Naive thymus-derived CD4-positive, alpha-beta T cell (primary cell): ENCODE data around the gene IL4R. TPM values are rescaled to one million over a fixed set of nuclear protein-coding genes. Genes with fewer than 3 reads are reported as not detected.

Source experiments
- ATAC-seq: fragments of 150-1000 bp; cut with Tn5 transposase; 2 replicates; pipeline ENCODE4 v1.10.0; 2021; ENCODE audit warnings: mild to moderate bottlenecking, moderate library complexity
- CTCF ChIA-PET: fragments of 350-600 bp; sonication (Branson Sonifier 250); formaldehyde crosslinking; loops from one replicate; lab custom pipeline; 2021; ENCODE audit warnings: antibody characterized with exemption; lab: Charles Lee
- POLR2A ChIA-PET: fragments of 350-600 bp; sonication (Branson Sonifier 250); formaldehyde crosslinking; loops from one replicate; lab custom pipeline; 2021; ENCODE audit warnings: antibody characterized with exemption, inconsistent platforms; lab: Charles Lee
- DNase-seq, 9 donors: peaks; one replicate each; pipeline versions ENCODE4 v3.0.0 to v3.0.0-alpha.2; 2020 to 2022; ENCODE audit warnings: mixed read lengths in 1 of 9
- H3K27ac ChIP-seq: one replicate; pipeline ENCODE4 v1.7.0; 2013; ENCODE audit warnings: mild to moderate bottlenecking, low read depth, low read length, moderate library complexity
- H3K27me3 ChIP-seq, 2 donors: one replicate each; pipeline ENCODE4 v1.7.0; 2013; ENCODE audit warnings: low read length in 2 of 2, mild to moderate bottlenecking in 2 of 2, moderate library complexity in 2 of 2; ENCODE audit not compliant: control insufficient read depth in 2 of 2, insufficient read depth in 2 of 2
- H3K36me3 ChIP-seq, 3 experiments: 1 replicate in 2 of 3; 2 replicates in 1 of 3; pipeline ENCODE4 v1.7.0; 2013; ENCODE audit warnings: low read length in 3 of 3, mild to moderate bottlenecking in 3 of 3, moderate library complexity in 1 of 3; ENCODE audit not compliant: insufficient read depth in 3 of 3, control insufficient read depth in 2 of 3
- H3K4me1 ChIP-seq, 2 donors: one replicate each; pipeline ENCODE4 v1.7.0; 2013; ENCODE audit warnings: low read length in 2 of 2, mild to moderate bottlenecking in 2 of 2, moderate library complexity in 1 of 2; ENCODE audit not compliant: control insufficient read depth in 2 of 2, insufficient read depth in 2 of 2
- H3K4me3 ChIP-seq: 2 replicates; pipeline ENCODE4 v1.7.0; 2013; ENCODE audit warnings: mild to moderate bottlenecking, low read length
- H3K9me3 ChIP-seq, 3 experiments: 1 replicate in 2 of 3; 2 replicates in 1 of 3; pipeline ENCODE4 v1.7.0; 2013; ENCODE audit warnings: low read length in 3 of 3; ENCODE audit not compliant: control insufficient read depth in 2 of 3
- H3K27ac Mint-ChIP-seq, 9 donors: one replicate each; pipeline ENCODE4 v1.8.0; 2020 to 2022; ENCODE audit warnings: mixed read lengths in 9 of 9, mild to moderate bottlenecking in 8 of 9, moderate library complexity in 5 of 9, inconsistent platforms in 2 of 9
- H3K27me3 Mint-ChIP-seq, 5 donors: one replicate each; pipeline ENCODE4 v1.8.0; 2021 to 2022; ENCODE audit warnings: mixed read lengths in 5 of 5, mild to moderate bottlenecking in 1 of 5
- H3K36me3 Mint-ChIP-seq, 5 donors: one replicate each; pipeline ENCODE4 v1.8.0; 2020 to 2022; ENCODE audit warnings: mixed read lengths in 5 of 5, mild to moderate bottlenecking in 3 of 5, inconsistent platforms in 1 of 5
- H3K4me1 Mint-ChIP-seq, 7 donors: one replicate each; pipeline ENCODE4 v1.8.0; 2020 to 2022; ENCODE audit warnings: mixed read lengths in 7 of 7, mild to moderate bottlenecking in 3 of 7, inconsistent platforms in 1 of 7
- H3K4me3 Mint-ChIP-seq, 10 donors: one replicate each; pipeline ENCODE4 v1.8.0; 2020 to 2022; ENCODE audit warnings: mild to moderate bottlenecking in 10 of 10, mixed read lengths in 10 of 10, moderate library complexity in 6 of 10, inconsistent platforms in 2 of 10
- H3K9me3 Mint-ChIP-seq, 11 donors: one replicate each; pipeline ENCODE4 v1.8.0; 2020 to 2022; ENCODE audit warnings: mixed read lengths in 11 of 11, mild to moderate bottlenecking in 4 of 11, inconsistent platforms in 1 of 11, moderate library complexity in 1 of 11
- intact Hi-C, 2 donors: fragments of 100-400 bp; cut with micrococcal nuclease; formaldehyde crosslinking; loops; one replicate each; pipeline ENCODE4 v1.15.1; 2023
- polyA plus RNA-seq, 2 donors: library from polyadenylated mRNA; unstranded; fragments of 300-500 nt; fragmentation: Illumina TruSeq; gene quantifications; one replicate each; pipeline ENCODE4 v1.2.3, GENCODE V29; 2021
- total RNA-seq, 6 experiments: library from RNA in 5 of 6; stranded (reverse) in 5 of 6; gene quantifications; 1 replicate in 5 of 6; 2 replicates in 1 of 6; pipeline ENCODE4 v1.2.3 and lab custom pipeline; 2021 to 2026

Gene IL4R
- total and polyA plus RNA-seq, 7 experiments from 2014 or later = 99.8 to 498 (median 176) TPM

DNA sequence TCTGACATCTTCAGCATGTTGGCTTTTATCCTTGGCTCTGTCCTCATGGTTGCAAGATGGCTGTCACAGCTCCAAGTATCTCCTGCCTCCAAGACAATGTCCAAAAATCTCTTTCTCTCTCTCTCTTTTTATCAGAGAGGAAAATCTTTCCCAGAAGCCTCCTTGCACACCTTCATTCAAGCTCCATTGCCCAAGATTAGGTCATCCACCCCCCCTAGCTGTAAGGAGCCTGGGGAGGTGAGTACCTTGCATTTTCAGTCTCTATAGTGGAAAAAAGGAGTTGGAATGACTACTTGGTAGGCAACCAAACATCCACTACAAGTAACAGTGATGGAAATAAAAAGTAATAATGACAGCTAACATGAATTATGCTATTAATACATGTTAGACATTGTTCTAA is 23.2 kb upstream of the IL4R start:
- Mint-ChIP-seq H3K4me1 (peaks cover 24 to 57% (median 51%) of the 10 kb centered on the region in 7 donors), H3K4me3 (peak overlapping the region in 3 of 10 donors; percentile 40 to 70 (median 61)), H3K27me3 (no peaks in the 10 kb centered on the region), H3K27ac (peak overlapping the region; percentile 44 to 96 (median 82)), H3K36me3 (peaks cover 0 to 32% (median 6%) of the 10 kb centered on the region in 5 donors), H3K9me3 (peaks cover 0 to 4% (median 0%) of the 10 kb centered on the region in 11 donors)
- no peak for DNase-seq
- Histone ChIP-seq H3K27ac (peak overlapping the region; percentile 43), H3K9me3 (no peaks in the 10 kb centered on the region), H3K36me3 (no peaks in the 10 kb centered on the region), H3K4me3 (no peak overlapping the region), H3K4me1 (peaks cover 0 to 30% of the 10 kb centered on the region in 2 donors), H3K27me3 (no peaks in the 10 kb centered on the region)
- ChIA-PET POLR2A (interaction anchor here (1.0 to 2.0 kb wide), 3 partner anchors 9 to 25 kb away, joined by 5 to 6 read pairs (median 5); no protein-coding TSS in a partner anchor), CTCF (interaction anchor here (0.6 to 1.0 kb wide), 2 partner anchors 9 to 111 kb away, joined by 3 to 5 read pairs; no protein-coding TSS in a partner anchor)
- no peak for ATAC-seq
- intact Hi-C loops = no loop called here

DNA sequence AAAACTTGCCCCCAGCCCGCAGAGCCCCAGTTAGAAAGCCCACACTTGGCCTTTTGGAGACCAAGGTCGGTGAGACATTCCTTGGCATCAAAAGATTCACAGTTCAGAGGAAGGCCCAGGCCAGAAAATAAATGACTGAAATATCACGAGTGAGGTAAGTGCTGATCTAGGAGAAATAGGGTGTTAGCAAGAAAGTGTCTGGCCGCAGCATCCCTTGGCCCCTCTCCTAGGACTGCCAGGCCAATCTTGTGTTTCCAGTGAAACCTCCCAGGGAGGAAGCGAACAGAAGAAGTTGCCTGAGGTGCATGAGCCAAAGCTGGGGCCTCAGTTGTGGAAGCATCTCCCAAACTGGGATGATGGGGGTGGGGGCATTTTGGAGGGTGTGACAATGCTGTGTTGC is 22.7 kb upstream of the IL4R start:
- H3K9me3 Mint-ChIP-seq = peaks cover 0 to 4% (median 0%) of the 10 kb centered on the region in 11 donors
- intact Hi-C loops = no loop called here
- H3K27me3 Mint-ChIP-seq = no peaks in the 10 kb centered on the region
- H3K9me3 ChIP-seq = no peaks in the 10 kb centered on the region
- DNase-seq (no peak), ATAC-seq (no peak)
- peak overlapping the region; percentile 4 to 92 (median 76) for H3K27ac Mint-ChIP-seq
- ChIA-PET CTCF (no interaction called here), POLR2A (interaction anchor here (1.2 to 2.0 kb wide), 2 partner anchors 10 to 25 kb away, joined by 3 to 5 read pairs; no protein-coding TSS in a partner anchor)
- peaks cover 21 to 54% (median 49%) of the 10 kb centered on the region in 7 donors for H3K4me1 Mint-ChIP-seq
- H3K4me3 Mint-ChIP-seq = peak overlapping the region in 3 of 10 donors; percentile 29 to 61 (median 54)
- no peak overlapping the region for H3K4me3 ChIP-seq
- H3K4me1 ChIP-seq = peaks cover 0 to 30% of the 10 kb centered on the region in 2 donors
- H3K27me3 ChIP-seq = no peaks in the 10 kb centered on the region
- peaks cover 0 to 27% (median 6%) of the 10 kb centered on the region in 5 donors for H3K36me3 Mint-ChIP-seq
- no peaks in the 10 kb centered on the region for H3K36me3 ChIP-seq
- no peak overlapping the region for H3K27ac ChIP-seq

DNA sequence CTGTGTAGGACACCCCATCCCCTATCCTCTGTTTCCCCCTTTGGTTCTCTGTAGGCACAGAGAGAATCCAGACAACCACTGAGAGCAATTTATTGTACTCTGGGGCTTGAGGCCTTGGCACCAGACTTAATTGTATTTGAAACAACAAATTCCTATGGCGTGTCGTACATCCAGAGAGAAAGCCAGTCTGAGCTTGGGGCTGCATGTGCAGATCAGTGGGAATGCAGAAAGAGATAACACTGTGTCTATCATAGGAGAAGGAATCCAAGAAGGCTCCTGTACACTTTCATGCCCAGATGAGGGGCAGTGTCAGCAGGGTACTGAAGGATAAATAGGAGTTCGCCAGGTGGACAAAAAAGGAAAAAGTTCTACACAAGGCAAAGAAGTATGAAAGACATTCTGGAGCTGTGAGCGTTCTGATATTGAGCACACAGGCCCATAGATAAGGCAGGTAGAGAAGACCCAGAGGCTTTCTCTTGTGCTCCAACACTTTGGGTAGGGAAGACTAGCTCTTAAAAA is 22.0 kb upstream of the IL4R start:
- no peaks in the 10 kb centered on the region for H3K36me3 ChIP-seq
- H3K27ac Mint-ChIP-seq = peak overlapping the region in 7 of 9 donors; percentile 9 to 76 (median 65)
- H3K4me3 Mint-ChIP-seq = no peak overlapping the region
- H3K9me3 Mint-ChIP-seq = peaks cover 0 to 4% (median 0%) of the 10 kb centered on the region in 11 donors
- no peak overlapping the region for H3K27ac ChIP-seq
- no peaks in the 10 kb centered on the region for H3K9me3 ChIP-seq
- no peaks in the 10 kb centered on the region for H3K27me3 ChIP-seq
- ChIA-PET POLR2A (interaction anchor here (1.0 to 2.0 kb wide), 3 partner anchors 11 to 24 kb away, joined by 3 to 5 read pairs (median 3); no protein-coding TSS in a partner anchor), CTCF (no interaction called here)
- no peak for ATAC-seq
- intact Hi-C loops = no loop called here
- no peak for DNase-seq
- H3K27me3 Mint-ChIP-seq = no peaks in the 10 kb centered on the region
- peaks cover 0 to 30% of the 10 kb centered on the region in 2 donors for H3K4me1 ChIP-seq
- H3K36me3 Mint-ChIP-seq = peaks cover 0 to 24% (median 5%) of the 10 kb centered on the region in 5 donors
- H3K4me3 ChIP-seq = no peak overlapping the region
- peaks cover 21 to 52% (median 46%) of the 10 kb centered on the region in 7 donors for H3K4me1 Mint-ChIP-seq

DNA sequence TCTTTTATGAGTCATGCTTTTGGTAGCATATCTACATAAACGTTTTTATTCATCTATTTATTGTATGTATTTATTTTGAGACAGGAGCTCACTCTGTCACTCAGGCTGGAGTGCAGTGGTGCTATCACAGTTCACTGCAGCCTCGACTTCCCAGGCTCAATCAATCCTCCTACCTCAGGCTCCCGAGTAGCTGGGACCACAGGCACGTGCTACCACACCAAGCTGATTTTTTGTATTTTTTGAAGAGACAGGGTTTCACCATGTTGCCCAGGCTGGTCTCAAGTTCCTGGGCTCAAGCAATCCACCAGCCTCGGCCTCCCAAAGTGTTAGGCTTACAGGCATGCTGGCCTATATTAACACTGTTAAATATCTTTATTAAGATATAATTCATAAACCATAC is 20.4 kb upstream of the IL4R start:
- Histone ChIP-seq H3K4me1 (peaks cover 0 to 30% of the 10 kb centered on the region in 2 donors), H3K4me3 (no peak overlapping the region), H3K9me3 (no peaks in the 10 kb centered on the region), H3K27me3 (no peaks in the 10 kb centered on the region), H3K27ac (no peak overlapping the region), H3K36me3 (no peaks in the 10 kb centered on the region)
- intact Hi-C loops = no loop called here
- Mint-ChIP-seq H3K27me3 (no peaks in the 10 kb centered on the region), H3K27ac (peak overlapping the region in 3 of 9 donors; percentile 18 to 59 (median 48)), H3K4me1 (peaks cover 25 to 46% (median 38%) of the 10 kb centered on the region in 7 donors), H3K4me3 (no peak overlapping the region), H3K9me3 (no peaks in the 10 kb centered on the region), H3K36me3 (peaks cover 0 to 15% (median 0%) of the 10 kb centered on the region in 5 donors)
- ChIA-PET POLR2A (interaction anchor here (0.6 kb wide), 2 partner anchors 17 to 115 kb away, joined by 3 read pairs; no protein-coding TSS in a partner anchor), CTCF (no interaction called here)
- no peak for DNase-seq
- no peak for ATAC-seq

DNA sequence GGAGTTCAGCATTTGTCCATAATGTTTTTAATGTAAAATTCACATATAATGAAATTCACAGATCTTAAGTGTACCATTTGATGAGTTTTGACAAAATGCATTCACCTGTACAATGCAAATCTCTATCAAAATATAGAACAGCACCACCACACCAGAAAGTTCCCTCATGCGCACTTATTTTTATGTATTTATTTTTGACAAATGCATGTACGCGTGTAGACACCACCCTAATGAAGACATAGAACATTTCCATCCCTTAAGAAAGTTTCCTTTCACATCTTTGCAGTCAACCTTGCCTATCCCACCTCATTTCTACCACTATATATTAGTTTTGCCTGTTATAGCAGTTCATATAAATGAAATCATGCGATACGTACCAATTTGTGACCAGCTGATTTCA is 15.6 kb upstream of the IL4R start:
- ChIA-PET POLR2A (interaction anchor here (0.8 to 1.4 kb wide), 2 partner anchors 11 to 14 kb away, joined by 3 to 4 read pairs; no protein-coding TSS in a partner anchor), CTCF (no interaction called here)
- no peaks in the 10 kb centered on the region for H3K36me3 ChIP-seq
- H3K4me1 Mint-ChIP-seq = peaks cover 8 to 35% (median 11%) of the 10 kb centered on the region in 7 donors
- H3K4me3 Mint-ChIP-seq = no peak overlapping the region
- H3K27ac Mint-ChIP-seq = peak overlapping the region in 2 of 9 donors; percentile 10 to 22
- peaks cover 0 to 3% (median 0%) of the 10 kb centered on the region in 11 donors for H3K9me3 Mint-ChIP-seq
- H3K4me3 ChIP-seq = no peak overlapping the region
- H3K27me3 Mint-ChIP-seq = no peaks in the 10 kb centered on the region
- no peak for ATAC-seq
- intact Hi-C loops = no loop called here
- no peak overlapping the region for H3K27ac ChIP-seq
- H3K4me1 ChIP-seq = no peaks in the 10 kb centered on the region
- no peaks in the 10 kb centered on the region for H3K27me3 ChIP-seq
- H3K36me3 Mint-ChIP-seq = peaks cover 0 to 17% (median 0%) of the 10 kb centered on the region in 5 donors
- no peak for DNase-seq
- H3K9me3 ChIP-seq = no peaks in the 10 kb centered on the region

- Histone ChIP-seq H3K27ac (no peak overlapping the region), H3K4me3 (no peak overlapping the region), H3K4me1 (no peaks in the 10 kb centered on the region), H3K27me3 (no peaks in the 10 kb centered on the region), H3K9me3 (no peaks in the 10 kb centered on the region), H3K36me3 (no peaks in the 10 kb centered on the region)
- H3K36me3 Mint-ChIP-seq = peaks cover 0 to 25% (median 0%) of the 10 kb centered on the region in 5 donors
- ChIA-PET CTCF (interaction anchor here (0.8 to 1.0 kb wide), 2 partner anchors 11 to 14 kb away, joined by 3 to 5 read pairs; no protein-coding TSS in a partner anchor), POLR2A (no interaction called here)
- no peaks in the 10 kb centered on the region for H3K27me3 Mint-ChIP-seq
- no peak overlapping the region for H3K27ac Mint-ChIP-seq
- intact Hi-C loops = no loop called here
- DNase-seq (no peak), ATAC-seq (no peak)
- H3K4me1 Mint-ChIP-seq = peaks cover 14 to 48% (median 23%) of the 10 kb centered on the region in 7 donors
- H3K9me3 Mint-ChIP-seq = peaks cover 0 to 7% (median 0%) of the 10 kb centered on the region in 11 donors
- no peak overlapping the region for H3K4me3 Mint-ChIP-seq
These were observed 12.4 kb upstream of the IL4R start for GRCh38 chr16:27301236-27301861.
